ENCODE measurements around the gene ARHGEF19.

GRCh38 chr1:16151196-16151994 lies 61.1 kb downstream of the ARHGEF19 start:
- TF ChIP-seq EZH2 (IDR thresholded peaks at IDR 0.05): no peak
- no peak for TF ChIP-seq POLR2AphosphoS5 (IDR thresholded peaks at IDR 0.05; ENCODE audit: borderline replicate concordance, low read depth, low read length)
- no peak for TF ChIP-seq FOXP2 (optimal IDR thresholded peaks at IDR 0.05; ENCODE audit: control extremely low read depth, extremely low read length, insufficient read depth)

All from SK-N-MC (cell line).